GM18858 (cell line): ENCODE measurements around the gene ALKBH6.

ENCODE experiments used
- ATAC-seq: cut with Tn5 transposase; IDR thresholded peaks from one replicate; pipeline ENCODE4 v1.9.1; 2021; ENCODE audit not compliant: unreplicated experiment

ALKBH6 gene

DNA sequence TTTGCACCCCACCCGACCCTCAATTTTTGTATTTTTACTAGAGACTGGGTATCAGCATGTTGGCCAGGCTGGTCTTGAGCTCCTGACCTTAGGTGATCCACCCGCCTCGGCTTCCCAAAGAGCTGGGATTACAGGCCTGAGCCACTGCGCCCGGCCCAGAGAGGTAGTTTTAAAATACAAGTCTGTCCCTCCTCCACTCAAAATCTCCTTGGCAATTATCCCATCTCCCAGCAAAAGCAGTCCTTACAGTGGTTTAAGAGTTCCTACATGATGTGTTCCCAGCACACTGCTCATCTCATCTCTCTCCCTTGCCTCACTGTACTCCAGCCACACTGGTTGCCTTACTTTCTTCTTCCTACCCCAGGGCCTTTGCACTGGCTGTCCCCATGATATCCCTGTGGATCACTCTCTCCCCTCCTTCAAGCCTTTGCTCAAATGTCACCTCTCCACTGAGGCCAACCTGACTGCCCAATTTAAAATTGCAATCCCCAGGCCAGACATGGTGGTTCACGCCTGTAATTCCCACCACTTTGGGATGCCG lies 53.5 kb downstream of the ALKBH6 start:
- no peak for ATAC-seq

DNA sequence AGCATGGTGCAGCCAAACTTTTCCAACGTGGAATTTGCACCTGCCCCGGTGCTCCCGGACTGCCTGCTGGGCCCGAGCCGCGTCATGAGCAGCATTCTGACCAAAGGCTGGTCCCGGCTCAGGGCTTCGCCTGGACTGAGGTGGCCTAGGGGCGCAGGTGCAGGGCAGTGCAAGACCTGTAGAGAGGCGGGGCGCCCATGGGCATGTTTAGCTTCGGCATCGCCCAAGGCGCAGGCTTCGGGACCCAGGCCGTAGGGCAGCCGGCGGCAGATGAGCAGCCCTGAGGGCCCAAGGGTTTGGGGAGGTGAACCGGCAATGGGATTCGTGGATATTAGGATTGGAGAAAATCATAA lies 54.1 kb downstream of the ALKBH6 start:
- ATAC-seq: no peak
